Sigmoid colon (tissue), 7 donors: ENCODE data around the gene CCSER1. TPM values are rescaled to one million over a fixed set of nuclear protein-coding genes. Genes with fewer than 3 reads are reported as not detected.

Source experiments
- DNase-seq: peaks from one replicate; pipeline ENCODE4 v3.0.0-alpha.2; 2019
- H3K27ac ChIP-seq, 4 donors: fragments of 200-600 bp; sonication (generic); one replicate each; pipeline ENCODE4 v1.5.1; 2016 to 2019; ENCODE audit warnings: mild to moderate bottlenecking in 1 of 4
- H3K27me3 ChIP-seq, 3 donors: fragments of 200-600 bp; sonication (generic); one replicate each; pipeline ENCODE4 v1.5.1; 2019; ENCODE audit warnings: mild to moderate bottlenecking in 1 of 3
- H3K36me3 ChIP-seq, 4 donors: fragments of 200-600 bp; sonication (generic); one replicate each; pipeline ENCODE4 v1.5.1; 2016 to 2019
- H3K4me1 ChIP-seq, 4 donors: fragments of 200-600 bp; sonication (generic); one replicate each; pipeline ENCODE4 v1.5.1; 2017 to 2019
- H3K4me3 ChIP-seq, 4 donors: fragments of 200-600 bp; sonication (generic); one replicate each; pipeline ENCODE4 v1.5.1; 2017 to 2019; ENCODE audit warnings: mild to moderate bottlenecking in 2 of 4, moderate library complexity in 1 of 4
- H3K9me3 ChIP-seq, 4 donors: fragments of 200-600 bp in 3 of 4; sonication (generic) in 3 of 4; one replicate each; pipeline versions ENCODE4 v1.5.1 to v1.6.1; 2013 to 2019
- CTCF ChIP-seq, 4 experiments: fragments of 450-650 bp in 3 of 4; fragments of 200-600 bp in 1 of 4; IDR thresholded peaks; one replicate each; pipeline ENCODE4 v1.5.1; 2016 to 2019; ENCODE audit warnings: antibody characterized with exemption in 4 of 4, mild to moderate bottlenecking in 3 of 4, moderate library complexity in 2 of 4
- EP300 ChIP-seq, 4 donors: sonication (generic); formaldehyde crosslinking; IDR thresholded peaks; one replicate each; pipeline ENCODE4 v1.6.1; 2017; ENCODE audit warnings: antibody characterized with exemption in 4 of 4
- POLR2A ChIP-seq, 2 donors: fragments of 450-650 bp; IDR thresholded peaks; one replicate each; pipeline ENCODE4 v1.6.1; 2016; ENCODE audit warnings: antibody characterized with exemption in 2 of 2, mild to moderate bottlenecking in 2 of 2, moderate library complexity in 2 of 2
- POLR2AphosphoS5 ChIP-seq, 4 donors: sonication (generic); formaldehyde crosslinking; IDR thresholded peaks; one replicate each; pipeline ENCODE4 v1.6.1; 2017; ENCODE audit warnings: antibody characterized with exemption in 4 of 4
- WGBS, 2 donors: extraction: QIAGEN DNeasy Blood & Tissue Kit; methylation state at CpG; one replicate each; pipeline ENCODE4 v1.1.7; 2013; 5-methylcytosine and 5-hydroxymethylcytosine counted together
- intact Hi-C: fragments of 100-400 bp; cut with DNase I; formaldehyde crosslinking; loops from one replicate; pipeline ENCODE4 v1.15.1; 2023
- polyA plus RNA-seq, 3 donors: library from polyadenylated mRNA; stranded (reverse); fragments of 200-250 nt; gene quantifications; one replicate each; pipeline ENCODE4 v1.2.3, GENCODE V29; 2013
- total RNA-seq, 4 donors: library from RNA; depleted of rRNA; stranded (reverse); fragments of >200 nt; gene quantifications; one replicate each; pipeline ENCODE4 v1.1.0, GENCODE V29; 2016
- donor health status: healthy with polysubstance abuse.
- donor health status: Bipolar disorder and iron deficiency.
- donor health status: healthy.

Gene CCSER1
- total and polyA plus RNA-seq, 7 donors, result 1.6 to 7.2 (median 4.2) TPM

DNA sequence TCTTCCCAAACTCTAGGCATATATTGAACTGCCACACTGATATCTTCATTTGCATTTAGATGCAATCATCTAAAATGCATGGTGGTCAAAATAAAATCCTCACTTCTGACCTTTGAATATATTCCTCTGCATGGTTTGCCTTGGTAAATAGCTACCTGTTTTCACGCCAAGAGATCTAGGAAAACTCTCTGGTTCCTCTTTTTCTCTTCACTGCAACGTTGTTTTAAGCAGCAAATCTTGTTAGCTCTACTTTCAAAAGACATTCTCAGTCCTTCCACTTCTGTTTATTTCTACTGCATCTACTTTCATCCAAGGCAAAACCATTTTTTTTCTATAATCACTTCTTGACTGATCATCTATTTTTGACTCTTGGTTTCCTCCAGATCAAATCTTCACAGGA lies 1174.9 kb downstream of the CCSER1 start:
- Histone ChIP-seq H3K4me3 (no peak overlapping the region), H3K9me3 (no peaks in the 10 kb centered on the region), H3K36me3 (no peaks in the 10 kb centered on the region), H3K27ac (no peak overlapping the region), H3K4me1 (no peaks in the 10 kb centered on the region), H3K27me3 (no peaks in the 10 kb centered on the region)
- 60 to 62% methylated on average over 2 of the region's 2 CpGs for WGBS, 2 donors
- TF ChIP-seq POLR2AphosphoS5 (IDR thresholded peaks at IDR 0.05) (no peak), EP300 (IDR thresholded peaks at IDR 0.05) (no peak), POLR2A (IDR thresholded peaks at IDR 0.05) (no peak), CTCF (IDR thresholded peaks at IDR 0.05) (no peak)
- DNase-seq, result no peak
- intact Hi-C loops, result no loop called here

GRCh38 chr4:91304292-91304691 lies 1177.1 kb downstream of the CCSER1 start:
- 85 to 87% methylated on average over 3 of the region's 3 CpGs for WGBS, 2 donors
- DNase-seq, result no peak
- no peak for TF ChIP-seq POLR2A (IDR thresholded peaks at IDR 0.05)
- no peak for TF ChIP-seq POLR2AphosphoS5 (IDR thresholded peaks at IDR 0.05)
- no peak for TF ChIP-seq CTCF (IDR thresholded peaks at IDR 0.05)
- TF ChIP-seq EP300 (IDR thresholded peaks at IDR 0.05), result no peak
- Histone ChIP-seq H3K27me3 (no peaks in the 10 kb centered on the region), H3K9me3 (no peaks in the 10 kb centered on the region), H3K4me1 (no peaks in the 10 kb centered on the region), H3K4me3 (no peak overlapping the region), H3K36me3 (no peaks in the 10 kb centered on the region), H3K27ac (no peak overlapping the region)
- intact Hi-C loops, result no loop called here

- H3K4me3 ChIP-seq, result no peak overlapping the region
- H3K9me3 ChIP-seq, result no peaks in the 10 kb centered on the region
- no peaks in the 10 kb centered on the region for H3K4me1 ChIP-seq
- H3K27me3 ChIP-seq, result no peaks in the 10 kb centered on the region
- no peak overlapping the region for H3K27ac ChIP-seq
- WGBS, 2 donors, result 87 to 90% methylated on average over 4 of the region's 4 CpGs
- H3K36me3 ChIP-seq, result no peaks in the 10 kb centered on the region
- intact Hi-C loops, result no loop called here
- no peak for DNase-seq
- TF ChIP-seq CTCF (IDR thresholded peaks at IDR 0.05) (no peak), POLR2A (IDR thresholded peaks at IDR 0.05) (no peak), EP300 (IDR thresholded peaks at IDR 0.05) (no peak)
Measured at GRCh38 chr4:91317434-91317833, 1190.2 kb downstream of the CCSER1 start.

DNA sequence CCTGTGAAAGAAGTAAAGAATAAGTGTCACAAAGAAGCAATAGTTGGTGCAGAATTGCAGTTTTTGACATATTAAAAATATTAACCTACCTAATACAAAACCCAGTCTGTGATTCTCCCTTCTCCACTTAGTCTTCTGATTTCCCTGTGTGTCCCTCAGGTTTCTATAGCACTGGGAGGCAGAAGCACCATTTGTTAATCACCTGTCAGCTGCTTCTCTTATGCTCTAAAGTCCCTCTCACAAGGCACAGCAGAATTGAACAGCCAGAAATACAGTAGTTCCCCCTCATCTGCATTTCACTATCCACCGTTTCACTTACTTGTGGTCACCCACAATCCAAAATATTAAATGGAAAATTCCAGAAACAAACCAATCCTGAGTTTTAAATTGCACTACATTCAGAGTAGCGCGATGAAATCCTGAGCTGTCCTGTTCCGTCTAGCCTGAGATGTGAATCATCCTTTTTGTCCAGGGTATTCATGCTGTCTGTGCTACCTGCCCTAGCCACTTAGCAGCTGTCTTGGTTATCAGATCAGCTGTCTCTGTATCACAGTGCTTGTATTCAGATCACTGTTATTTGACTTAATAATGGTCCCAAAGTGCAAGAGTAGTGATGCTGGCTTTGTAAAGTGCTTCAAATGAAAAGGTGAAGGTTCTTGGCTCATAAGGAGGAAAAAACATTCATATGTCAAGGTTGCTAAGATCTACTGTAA lies 1192.5 kb downstream of the CCSER1 start:
- no peaks in the 10 kb centered on the region for H3K27me3 ChIP-seq
- 80 to 91% methylated on average over 4 of the region's 4 CpGs for WGBS, 2 donors
- intact Hi-C loops, result no loop called here

More for the DNA sequence above, 1192.5 kb downstream of the CCSER1 start:
- no peak overlapping the region for H3K4me3 ChIP-seq
- no peaks in the 10 kb centered on the region for H3K9me3 ChIP-seq
- H3K27ac ChIP-seq, result no peak overlapping the region
- DNase-seq, result no peak
- no peaks in the 10 kb centered on the region for H3K4me1 ChIP-seq
- no peaks in the 10 kb centered on the region for H3K36me3 ChIP-seq
- no peak for TF ChIP-seq POLR2A (IDR thresholded peaks at IDR 0.05)
- TF ChIP-seq CTCF (IDR thresholded peaks at IDR 0.05), result no peak
- no peak for TF ChIP-seq EP300 (IDR thresholded peaks at IDR 0.05)
- no peak for TF ChIP-seq POLR2AphosphoS5 (IDR thresholded peaks at IDR 0.05)
